ENCODE results near the gene ACBD7.

DNA sequence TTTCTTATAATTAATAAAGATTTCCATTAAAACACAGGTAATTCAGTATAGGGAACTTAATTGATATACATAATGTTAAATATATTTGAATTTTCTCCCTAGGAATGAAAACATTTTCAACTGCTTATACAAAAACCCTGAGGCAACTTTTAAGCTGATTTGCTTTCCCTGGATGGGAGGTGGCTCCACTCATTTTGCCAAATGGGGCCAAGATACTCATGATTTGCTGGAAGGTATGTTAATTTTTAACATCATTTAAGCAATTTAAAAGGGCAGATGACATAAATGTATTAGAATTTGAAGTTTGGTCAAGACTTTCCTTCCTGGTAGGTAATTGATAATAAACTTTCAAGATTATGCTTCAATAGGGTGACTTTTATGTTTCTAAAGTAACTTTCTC, 39.0 kb downstream of the ACBD7 start:
- TF ChIP-seq POLR2A (IDR thresholded peaks at IDR 0.05; ENCODE audit: extremely low read depth, insufficient read length): no peak
- TF ChIP-seq, protein P1, sequence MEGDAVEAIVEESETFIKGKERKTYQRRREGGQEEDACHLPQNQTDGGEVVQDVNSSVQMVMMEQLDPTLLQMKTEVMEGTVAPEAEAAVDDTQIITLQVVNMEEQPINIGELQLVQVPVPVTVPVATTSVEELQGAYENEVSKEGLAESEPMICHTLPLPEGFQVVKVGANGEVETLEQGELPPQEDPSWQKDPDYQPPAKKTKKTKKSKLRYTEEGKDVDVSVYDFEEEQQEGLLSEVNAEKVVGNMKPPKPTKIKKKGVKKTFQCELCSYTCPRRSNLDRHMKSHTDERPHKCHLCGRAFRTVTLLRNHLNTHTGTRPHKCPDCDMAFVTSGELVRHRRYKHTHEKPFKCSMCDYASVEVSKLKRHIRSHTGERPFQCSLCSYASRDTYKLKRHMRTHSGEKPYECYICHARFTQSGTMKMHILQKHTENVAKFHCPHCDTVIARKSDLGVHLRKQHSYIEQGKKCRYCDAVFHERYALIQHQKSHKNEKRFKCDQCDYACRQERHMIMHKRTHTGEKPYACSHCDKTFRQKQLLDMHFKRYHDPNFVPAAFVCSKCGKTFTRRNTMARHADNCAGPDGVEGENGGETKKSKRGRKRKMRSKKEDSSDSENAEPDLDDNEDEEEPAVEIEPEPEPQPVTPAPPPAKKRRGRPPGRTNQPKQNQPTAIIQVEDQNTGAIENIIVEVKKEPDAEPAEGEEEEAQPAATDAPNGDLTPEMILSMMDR (IDR thresholded peaks at IDR 0.05; ENCODE audit: low read depth, low read length): no peak
- TF ChIP-seq, protein P2, sequence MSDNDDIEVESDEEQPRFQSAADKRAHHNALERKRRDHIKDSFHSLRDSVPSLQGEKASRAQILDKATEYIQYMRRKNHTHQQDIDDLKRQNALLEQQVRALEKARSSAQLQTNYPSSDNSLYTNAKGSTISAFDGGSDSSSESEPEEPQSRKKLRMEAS (IDR thresholded peaks at IDR 0.05; ENCODE audit: low read depth, low read length): no peak
- no peak for TF ChIP-seq MYC (IDR thresholded peaks at IDR 0.05; ENCODE audit: low read depth, low read length)
